HG03354 (cell line): ENCODE measurements around the gene PRR16.

Experiments used
- ATAC-seq: cut with Tn5 transposase; IDR thresholded peaks from one replicate; pipeline ENCODE4 v1.9.1; 2021; ENCODE audit warnings: mild to moderate bottlenecking; ENCODE audit not compliant: unreplicated experiment, poor library complexity, severe bottlenecking

PRR16 gene

GRCh38 chr5:120621339-120621738 lies 157.2 kb downstream of the PRR16 start:
- ATAC-seq, result no peak

- no peak for ATAC-seq
Observed at GRCh38 chr5:120624021-120624563, 160.0 kb downstream of the PRR16 start.

- ATAC-seq, result no peak
Observed at GRCh38 chr5:120628156-120628555, 164.1 kb downstream of the PRR16 start.

- ATAC-seq, result no peak
Observed at GRCh38 chr5:120630550-120630949, 166.4 kb downstream of the PRR16 start.

GRCh38 chr5:120631611-120632010 lies 167.5 kb downstream of the PRR16 start:
- no peak for ATAC-seq

- no peak for ATAC-seq
Observed at GRCh38 chr5:120632430-120632829, 168.3 kb downstream of the PRR16 start.

- ATAC-seq, result no peak
Observed at GRCh38 chr5:120638449-120638848, 174.3 kb downstream of the PRR16 start.

GRCh38 chr5:120640778-120641177 lies 176.7 kb downstream of the PRR16 start:
- no peak for ATAC-seq

GRCh38 chr5:120644516-120644915 lies 180.4 kb downstream of the PRR16 start:
- no peak for ATAC-seq

GRCh38 chr5:120655828-120656435 lies 191.8 kb downstream of the PRR16 start:
- ATAC-seq, result peak; percentile 81

GRCh38 chr5:120657104-120657503 lies 193.0 kb downstream of the PRR16 start:
- no peak for ATAC-seq

GRCh38 chr5:120677481-120677880 lies 213.4 kb downstream of the PRR16 start:
- no peak for ATAC-seq

GRCh38 chr5:120678279-120678678 lies 214.2 kb downstream of the PRR16 start:
- no peak for ATAC-seq

- no peak for ATAC-seq
Observed at GRCh38 chr5:120682851-120683250, 218.8 kb downstream of the PRR16 start.

- ATAC-seq, result no peak
Observed at GRCh38 chr5:120683580-120683979, 219.5 kb downstream of the PRR16 start.

- no peak for ATAC-seq
Observed at GRCh38 chr5:120684213-120684612, 220.1 kb downstream of the PRR16 start.

- ATAC-seq, result no peak
Observed at GRCh38 chr5:120684749-120685415, 220.8 kb downstream of the PRR16 start.

- ATAC-seq, result no peak
Observed at GRCh38 chr5:120690621-120691407, 226.7 kb downstream of the PRR16 start.

- ATAC-seq, result no peak
Observed at GRCh38 chr5:120692325-120692724, 228.2 kb downstream of the PRR16 start.

- ATAC-seq, result no peak
Observed at GRCh38 chr5:120695368-120695880, 231.3 kb downstream of the PRR16 start.
